ENCODE data around the gene MAP1LC3A. TPM values are rescaled to one million over a fixed set of nuclear protein-coding genes. Genes with fewer than 3 reads are reported as not detected.
"Not testable (repeated sequence)": the region's sequence is repeated elsewhere in the genome, so short reads cannot be mapped to it uniquely, and the experiment has no call there.

Gene MAP1LC3A
- total and polyA plus RNA-seq, 12 donors, result 61.5 to 137 (median 74.6) TPM

DNA sequence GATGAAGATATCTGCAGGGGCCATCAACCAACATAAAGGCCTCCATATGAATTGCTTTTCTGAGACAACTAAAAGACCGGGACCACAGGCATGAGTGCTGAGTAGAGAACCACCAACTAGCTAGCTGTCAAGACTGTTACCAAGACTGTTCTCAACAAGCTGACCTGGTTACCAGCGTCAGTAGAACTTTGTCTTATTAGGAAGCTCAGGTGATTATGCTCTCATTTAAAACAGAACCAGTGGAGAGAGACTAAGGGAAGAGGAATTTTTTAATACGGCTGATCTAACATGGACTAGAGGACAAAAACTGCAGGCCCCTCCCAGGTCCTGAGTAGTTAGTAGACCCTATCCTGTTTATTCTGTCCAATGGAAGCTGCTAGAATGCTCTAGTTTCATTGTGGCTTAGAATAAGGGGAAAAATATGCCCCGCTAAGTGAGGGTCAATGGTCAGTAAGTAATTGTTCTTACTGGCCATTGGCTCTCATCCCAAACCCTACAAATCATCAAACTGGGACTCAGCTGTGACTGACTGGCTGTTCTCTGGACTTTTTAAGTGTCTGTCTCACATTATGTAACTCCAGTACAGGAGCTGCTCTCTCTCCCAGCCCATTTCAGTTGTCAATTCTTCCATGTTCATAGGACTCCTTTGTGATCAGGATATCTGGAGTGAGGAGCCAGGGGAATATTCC is 46.1 kb upstream of the MAP1LC3A start:
- Histone ChIP-seq H3K4me1 (peaks cover 0 to 37% (median 15%) of the 10 kb centered on the region in 9 donors), H3K9me3 (no peaks in the 10 kb centered on the region), H3K4me3 (no peak overlapping the region), H3K27me3 (no peaks in the 10 kb centered on the region), H3K27ac (no peak overlapping the region), H3K36me3 (peaks cover 0 to 59% (median 11%) of the 10 kb centered on the region in 9 donors)
- ATAC-seq (no peak), DNase-seq (no peak)
- 93 to 94% methylated on average over 4 of the region's 4 CpGs for WGBS, 2 donors
- TF ChIP-seq, protein P1, sequence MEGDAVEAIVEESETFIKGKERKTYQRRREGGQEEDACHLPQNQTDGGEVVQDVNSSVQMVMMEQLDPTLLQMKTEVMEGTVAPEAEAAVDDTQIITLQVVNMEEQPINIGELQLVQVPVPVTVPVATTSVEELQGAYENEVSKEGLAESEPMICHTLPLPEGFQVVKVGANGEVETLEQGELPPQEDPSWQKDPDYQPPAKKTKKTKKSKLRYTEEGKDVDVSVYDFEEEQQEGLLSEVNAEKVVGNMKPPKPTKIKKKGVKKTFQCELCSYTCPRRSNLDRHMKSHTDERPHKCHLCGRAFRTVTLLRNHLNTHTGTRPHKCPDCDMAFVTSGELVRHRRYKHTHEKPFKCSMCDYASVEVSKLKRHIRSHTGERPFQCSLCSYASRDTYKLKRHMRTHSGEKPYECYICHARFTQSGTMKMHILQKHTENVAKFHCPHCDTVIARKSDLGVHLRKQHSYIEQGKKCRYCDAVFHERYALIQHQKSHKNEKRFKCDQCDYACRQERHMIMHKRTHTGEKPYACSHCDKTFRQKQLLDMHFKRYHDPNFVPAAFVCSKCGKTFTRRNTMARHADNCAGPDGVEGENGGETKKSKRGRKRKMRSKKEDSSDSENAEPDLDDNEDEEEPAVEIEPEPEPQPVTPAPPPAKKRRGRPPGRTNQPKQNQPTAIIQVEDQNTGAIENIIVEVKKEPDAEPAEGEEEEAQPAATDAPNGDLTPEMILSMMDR (IDR thresholded peaks at IDR 0.05), result no peak
- intact Hi-C loops (cut with DNase I), result loop anchor here in 3 of 10 donors (5.0 to 10.0 kb wide), 3 partner anchors 35 to 855 kb away; no protein-coding TSS in a partner anchor

DNA sequence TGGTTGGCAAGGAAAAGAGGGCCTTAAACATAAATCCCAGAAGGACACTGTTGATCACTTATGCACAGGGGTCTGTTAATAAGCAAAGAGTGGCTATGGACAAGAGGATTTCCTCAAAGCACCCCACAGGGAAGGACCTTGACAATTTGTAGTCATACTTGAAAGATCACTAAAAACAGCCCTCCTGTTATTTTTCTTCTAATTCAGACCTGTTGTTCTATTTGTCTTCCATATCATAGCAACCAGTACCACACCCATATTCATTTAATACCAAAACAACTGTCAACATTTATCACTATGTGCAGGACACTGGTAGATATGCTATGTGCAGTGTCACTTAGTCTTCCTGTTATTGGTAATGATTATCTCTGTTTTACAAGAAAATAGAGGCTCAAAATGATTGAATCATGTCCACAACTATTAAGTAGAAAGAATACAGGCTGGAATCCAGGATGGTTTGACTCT is 45.5 kb upstream of the MAP1LC3A start:
- peaks cover 0 to 43% (median 20%) of the 10 kb centered on the region in 9 donors for H3K4me1 ChIP-seq
- no peaks in the 10 kb centered on the region for H3K9me3 ChIP-seq
- TF ChIP-seq, protein P1 (IDR thresholded peaks at IDR 0.05), result no peak
- DNase-seq (no peak), ATAC-seq (no peak)
- H3K36me3 ChIP-seq, result peaks cover 0 to 54% (median 11%) of the 10 kb centered on the region in 9 donors
- no peaks in the 10 kb centered on the region for H3K27me3 ChIP-seq
- H3K27ac ChIP-seq, result no peak overlapping the region
- H3K4me3 ChIP-seq, result no peak overlapping the region
- intact Hi-C loops (cut with DNase I), result loop anchor here in 3 of 10 donors (5.0 to 10.0 kb wide), 3 partner anchors 36 to 854 kb away; no protein-coding TSS in a partner anchor

DNA sequence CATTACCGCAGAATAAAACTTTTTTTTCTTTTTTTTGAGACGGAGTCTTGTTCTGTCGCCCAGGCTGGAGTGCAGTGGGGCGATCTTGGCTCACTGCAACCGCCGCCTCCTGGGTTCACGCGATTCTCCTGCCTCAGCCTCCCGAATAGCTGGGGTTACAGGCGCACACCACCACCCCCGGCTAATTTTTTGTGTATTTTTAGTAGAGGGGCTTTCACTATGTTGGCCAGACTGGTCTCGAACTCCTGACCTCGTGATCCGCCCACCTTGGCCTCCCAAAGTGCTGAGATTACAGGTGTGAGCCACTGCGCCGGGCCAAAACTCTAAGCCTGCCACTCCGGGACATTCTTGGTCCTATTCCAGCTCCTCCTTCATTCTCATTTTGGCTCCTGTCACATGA is 44.5 kb upstream of the MAP1LC3A start:
- H3K4me3 ChIP-seq, H3K27ac ChIP-seq, ATAC-seq, H3K9me3 ChIP-seq, H3K27me3 ChIP-seq, DNase-seq: not testable (repeated sequence)
- Histone ChIP-seq H3K4me1 (peaks cover 0 to 53% (median 30%) of the 10 kb centered on the region in 9 donors), H3K36me3 (peaks cover 0 to 51% (median 3%) of the 10 kb centered on the region in 9 donors)
- 89 to 91% methylated on average over 17 of the region's 17 CpGs for WGBS, 2 donors
- intact Hi-C loops (cut with DNase I), result loop anchor here in 3 of 10 donors (5.0 to 10.0 kb wide), 3 partner anchors 37 to 853 kb away; no protein-coding TSS in a partner anchor

DNA sequence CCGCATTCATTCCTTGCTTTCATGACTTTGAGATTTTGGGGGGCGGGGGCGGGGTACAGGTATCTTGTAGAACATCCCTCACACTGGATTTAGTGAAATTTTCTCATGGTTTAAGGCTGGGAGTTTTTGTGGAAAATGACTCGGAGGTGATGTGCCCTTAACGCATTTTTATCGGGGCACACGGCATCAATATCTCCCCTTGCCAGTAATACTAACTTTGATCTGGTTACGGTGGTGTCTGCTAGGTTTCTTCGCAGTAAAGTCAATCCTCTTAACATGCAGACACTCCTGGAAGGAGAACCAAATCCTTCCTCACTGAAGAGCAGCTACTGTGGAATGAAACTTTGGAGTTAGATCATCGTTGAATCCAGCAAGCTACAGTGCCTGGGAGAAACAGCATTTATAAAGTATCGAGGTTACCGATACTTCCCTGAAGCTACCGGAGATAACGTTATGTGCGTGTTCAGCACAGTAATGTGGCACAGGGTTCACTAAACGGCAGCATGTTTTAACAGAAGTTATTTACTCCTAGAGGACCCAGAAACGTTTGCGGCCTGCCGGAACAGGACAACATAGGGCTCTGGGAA is 43.5 kb upstream of the MAP1LC3A start:
- intact Hi-C loops (cut with DNase I), result loop anchor here in 3 of 10 donors (5.0 to 10.0 kb wide), 4 partner anchors 38 to 852 kb away; no protein-coding TSS in a partner anchor
- WGBS, 2 donors, result 36 to 42% methylated on average over 19 of the region's 19 CpGs
- no peak for ATAC-seq

More for the DNA sequence above, 43.5 kb upstream of the MAP1LC3A start:
- peaks cover 0 to 51% (median 4%) of the 10 kb centered on the region in 9 donors for H3K36me3 ChIP-seq
- H3K4me3 ChIP-seq, result peak overlapping the region in 9 of 10 donors; percentile 68 to 92 (median 76)
- peak overlapping the region in 9 of 10 donors; percentile 85 to 98 (median 96) for H3K27ac ChIP-seq
- no peak for DNase-seq
- H3K27me3 ChIP-seq, result no peaks in the 10 kb centered on the region
- TF ChIP-seq, protein P1 (IDR thresholded peaks at IDR 0.05), result no peak
- H3K9me3 ChIP-seq, result no peaks in the 10 kb centered on the region
- H3K4me1 ChIP-seq, result peaks cover 0 to 61% (median 39%) of the 10 kb centered on the region in 9 donors
